B cell (primary cell): ENCODE measurements around the gene C17orf114.

Source experiments
- ATAC-seq: fragments of 200-7000 bp; cut with Tn5 transposase; one replicate; pipeline ENCODE4 v1.10.0; 2021; ENCODE audit warnings: low read depth, mild to moderate bottlenecking, moderate number of reproducible peaks, moderate library complexity
- CTCF ChIA-PET: fragments of 350-600 bp; sonication (Branson Sonifier 250); formaldehyde crosslinking; loops from one replicate; lab custom pipeline; 2021; ENCODE audit warnings: antibody characterized with exemption, inconsistent platforms; lab: Charles Lee
- POLR2A ChIA-PET: fragments of 350-600 bp; sonication (Branson Sonifier 250); formaldehyde crosslinking; loops from one replicate; lab custom pipeline; 2021; ENCODE audit warnings: antibody characterized with exemption; lab: Charles Lee
- DNase-seq: peaks from one replicate; pipeline ENCODE4 v3.0.0; 2013
- H2AFZ ChIP-seq: 2 replicates; pipeline ENCODE4 v1.6.1; 2012; ENCODE audit warnings: mild to moderate bottlenecking, low read depth, low read length; ENCODE audit not compliant: insufficient read depth, poor library complexity, severe bottlenecking
- H3K27ac ChIP-seq, 2 donors: 1 replicate in 1 of 2; 2 replicates in 1 of 2; pipeline ENCODE4 v1.5.1; 2012 to 2013; ENCODE audit warnings: low read length in 2 of 2, mild to moderate bottlenecking in 2 of 2, moderate library complexity in 1 of 2
- H3K27me3 ChIP-seq, 4 experiments: fragments of 200-600 bp in 1 of 4; sonication (generic) in 1 of 4; replicated peaks in 1 of 4; 1 replicate in 2 of 4; 2 replicates in 2 of 4; pipeline versions ENCODE4 v1.6.1 to v1.7.0; 2013 to 2016; ENCODE audit warnings: low read length in 3 of 4, mild to moderate bottlenecking in 2 of 4, mixed read lengths in 1 of 4, moderate library complexity in 1 of 4; ENCODE audit not compliant: insufficient read depth in 4 of 4, control insufficient read depth in 3 of 4; ENCODE audit errors: control extremely low read depth in 1 of 4
- H3K36me3 ChIP-seq, 2 experiments: replicated peaks in 1 of 2; 1 replicate in 1 of 2; 2 replicates in 1 of 2; pipeline versions ENCODE4 v1.6.1 to v1.7.1; 2013; ENCODE audit warnings: low read length in 1 of 2; ENCODE audit not compliant: insufficient read depth in 2 of 2, control insufficient read depth in 1 of 2; ENCODE audit errors: control extremely low read depth in 1 of 2, extremely low read depth in 1 of 2
- H3K4me1 ChIP-seq, 2 donors: fragments of 200-600 bp in 1 of 2; sonication (generic) in 1 of 2; 1 replicate in 1 of 2; 2 replicates in 1 of 2; pipeline versions ENCODE4 v1.5.1 to v1.6.1; 2013 to 2017; ENCODE audit warnings: low read length in 2 of 2; ENCODE audit not compliant: control insufficient read depth in 2 of 2, insufficient read depth in 2 of 2
- H3K4me2 ChIP-seq: replicated peaks from 2 replicates; pipeline ENCODE3; 2012; ENCODE audit warnings: mild to moderate bottlenecking, low read depth, low read length; ENCODE audit not compliant: poor library complexity, severe bottlenecking
- H3K4me3 ChIP-seq, 5 experiments: fragments of 200-600 bp in 1 of 5; sonication (generic) in 1 of 5; 1 replicate in 3 of 5; 2 replicates in 2 of 5; pipeline versions ENCODE4 v1.5.1 to v1.7.0; 2011 to 2016; ENCODE audit warnings: low read length in 4 of 5, mild to moderate bottlenecking in 4 of 5, low read depth in 2 of 5, control low read depth in 1 of 5, moderate library complexity in 1 of 5; ENCODE audit not compliant: insufficient read depth in 1 of 5; ENCODE audit errors: control extremely low read depth in 1 of 5, extremely low read depth in 1 of 5
- H3K79me2 ChIP-seq: fragments of 200-600 bp; sonication (generic); one replicate; pipeline ENCODE4 v1.6.0; 2016; ENCODE audit warnings: low read length; ENCODE audit not compliant: control insufficient read depth, insufficient read depth
- H3K9ac ChIP-seq: fragments of 200-600 bp; sonication (generic); 2 replicates; pipeline ENCODE4 v1.6.1; 2017; ENCODE audit warnings: mild to moderate bottlenecking, low read length, moderate library complexity
- H3K9me3 ChIP-seq, 3 donors: one replicate each; pipeline versions ENCODE4 v1.6.1 to v1.7.1; 2013; ENCODE audit warnings: low read length in 2 of 3; ENCODE audit not compliant: control insufficient read depth in 2 of 3, insufficient read depth in 1 of 3; ENCODE audit errors: control extremely low read depth in 1 of 3
- H4K20me1 ChIP-seq: 2 replicates; pipeline ENCODE4 v1.6.0; 2012; ENCODE audit warnings: mild to moderate bottlenecking, low read length; ENCODE audit not compliant: insufficient read depth, control insufficient read depth, poor library complexity, severe bottlenecking
- H3K27ac Mint-ChIP-seq: one replicate; pipeline ENCODE4 v1.8.0; 2021; ENCODE audit warnings: mixed read lengths
- H3K27me3 Mint-ChIP-seq: one replicate; pipeline ENCODE4 v1.8.0; 2021; ENCODE audit warnings: mixed read lengths
- H3K4me1 Mint-ChIP-seq: one replicate; pipeline ENCODE4 v1.8.0; 2021; ENCODE audit warnings: mixed read lengths
- H3K4me3 Mint-ChIP-seq: one replicate; pipeline ENCODE4 v1.8.0; 2021; ENCODE audit warnings: mixed read lengths
- H3K9me3 Mint-ChIP-seq: one replicate; pipeline ENCODE4 v1.8.0; 2022; ENCODE audit warnings: mixed read lengths; ENCODE audit not compliant: insufficient read depth
- CTCF ChIP-seq: fragments of 200-600 bp; IDR thresholded peaks from one replicate; pipeline ENCODE4 v1.8.0; 2022; ENCODE audit warnings: antibody characterized with exemption, mild to moderate bottlenecking
- EZH2 ChIP-seq: IDR thresholded peaks from 2 replicates; pipeline ENCODE4 v1.6.1; 2012; ENCODE audit warnings: borderline replicate concordance, low read depth, mild to moderate bottlenecking, moderate library complexity, low read length; ENCODE audit not compliant: insufficient read depth, poor library complexity, severe bottlenecking
- WGBS: methylation state at CpG from one replicate; pipeline ENCODE4 v1.1.5; 2013; ENCODE audit warnings: missing lambda C conversion rate; ENCODE audit not compliant: insufficient coverage; 5-methylcytosine and 5-hydroxymethylcytosine counted together
- intact Hi-C: fragments of 100-400 bp; cut with micrococcal nuclease; formaldehyde crosslinking; loops from one replicate; pipeline ENCODE4 v1.10.0; 2022

The C17orf114 gene

GRCh38 chr17:4827399-4827798 lies 25.3 kb upstream of the C17orf114 start:
- no peak for TF ChIP-seq EZH2
- no peak for TF ChIP-seq CTCF
- Histone ChIP-seq H3K79me2 (no peaks in the 10 kb centered on the region), H4K20me1 (no peaks in the 10 kb centered on the region), H3K9ac (no peak overlapping the region), H3K4me3 (no peak overlapping the region), H3K9me3 (no peaks in the 10 kb centered on the region), H3K36me3 (no peaks in the 10 kb centered on the region), H3K4me2 (no peak overlapping the region), H3K27ac (no peak overlapping the region), H3K4me1 (no peaks in the 10 kb centered on the region), H3K27me3 (no peaks in the 10 kb centered on the region), H2AFZ (no peak overlapping the region)
- CTCF ChIA-PET = no interaction called here
- ATAC-seq (no peak), DNase-seq (no peak)
- WGBS = 63% methylated on average over 3 of the region's 8 CpGs
- intact Hi-C loops = no loop called here
- no peaks in the 10 kb centered on the region for H3K4me1 Mint-ChIP-seq
- H3K4me3 Mint-ChIP-seq = no peak overlapping the region
- POLR2A ChIA-PET = no interaction called here
- H3K27ac Mint-ChIP-seq = no peak overlapping the region
- H3K27me3 Mint-ChIP-seq = no peaks in the 10 kb centered on the region
- H3K9me3 Mint-ChIP-seq = no peaks in the 10 kb centered on the region

GRCh38 chr17:4823373-4824089 lies 21.4 kb upstream of the C17orf114 start:
- ATAC-seq (no peak), DNase-seq (no peak)
- POLR2A ChIA-PET = interaction anchor here (0.7 kb wide), 1 partner anchor 117 kb away, joined by 3 read pairs; the partner anchor contains the start of gene RNF167
- H3K9me3 ChIP-seq = no peaks in the 10 kb centered on the region
- no peaks in the 10 kb centered on the region for H4K20me1 ChIP-seq
- no peaks in the 10 kb centered on the region for H3K9me3 Mint-ChIP-seq
- H3K27ac ChIP-seq = no peak overlapping the region
- H3K4me3 ChIP-seq = no peak overlapping the region
- intact Hi-C loops = no loop called here
- no peaks in the 10 kb centered on the region for H3K4me1 Mint-ChIP-seq
- H3K9ac ChIP-seq = no peak overlapping the region
- no peaks in the 10 kb centered on the region for H3K4me1 ChIP-seq
- no peak overlapping the region for H3K27ac Mint-ChIP-seq
- peaks cover 0 to 4% of the 10 kb centered on the region in 2 experiments for H3K36me3 ChIP-seq
- H3K27me3 ChIP-seq = no peaks in the 10 kb centered on the region
- H3K27me3 Mint-ChIP-seq = no peaks in the 10 kb centered on the region
- H2AFZ ChIP-seq = no peak overlapping the region
- H3K4me3 Mint-ChIP-seq = no peak overlapping the region
- WGBS = 68% methylated on average over 8 of the region's 12 CpGs
- CTCF ChIA-PET = no interaction called here
- TF ChIP-seq CTCF = no peak
- no peak overlapping the region for H3K4me2 ChIP-seq
- H3K79me2 ChIP-seq = no peaks in the 10 kb centered on the region
